ENCODE results near the gene F8.
A peak's percentile ranks its signal among the peaks of the same experiment; 100 is the strongest.
"Not testable (repeated sequence)": the region's sequence is repeated elsewhere in the genome, so short reads cannot be mapped to it uniquely, and the experiment has no call there.

F8 gene

DNA sequence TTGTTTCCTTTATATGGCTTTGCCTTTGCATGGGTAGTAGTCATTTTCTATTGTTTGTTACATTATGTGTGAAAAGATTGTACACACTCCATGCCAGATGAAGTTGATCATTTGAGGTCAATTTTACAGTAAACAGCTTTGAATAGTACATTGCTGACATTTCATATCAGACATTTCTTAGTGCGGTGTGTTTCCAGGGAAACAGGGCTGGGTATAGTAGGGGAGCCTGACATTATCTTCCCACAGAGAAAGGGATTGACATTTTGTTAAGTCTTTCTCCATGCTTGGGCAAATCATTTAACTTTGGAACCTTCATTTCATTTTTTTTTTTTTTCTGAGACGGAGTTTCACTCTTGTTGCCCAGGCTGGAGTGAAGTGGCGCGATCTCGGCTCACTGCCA is 9.1 kb upstream of the F8 start:
- DNase-seq (ENCODE audit: low read depth in 2 of 2): no peak

DNA sequence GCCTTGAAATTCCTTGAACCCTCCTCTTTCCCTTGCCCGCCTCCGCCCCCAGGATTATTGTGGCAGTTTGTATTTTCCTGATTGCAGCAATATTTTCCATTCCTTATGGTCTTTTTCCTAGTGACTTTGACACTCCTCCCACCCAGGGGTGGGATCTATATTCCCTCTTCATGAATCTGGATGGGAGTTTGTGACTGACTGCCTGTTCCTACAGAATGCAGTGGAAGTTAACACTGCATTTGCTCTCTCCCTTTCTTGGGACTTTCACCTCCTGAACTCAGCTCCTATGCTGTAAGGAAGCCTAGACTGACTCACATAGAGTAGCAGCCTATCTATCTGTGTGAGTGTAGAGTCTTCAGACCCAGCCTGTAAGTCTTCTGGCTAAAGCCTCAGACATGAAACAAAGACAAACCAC is 6.4 kb upstream of the F8 start:
- DNase-seq (ENCODE audit: low read depth in 2 of 2): no peak

GRCh38 chrX:155028129-155028528 is 5.6 kb upstream of the F8 start:
- DNase-seq (ENCODE audit: low read depth in 2 of 2): no peak

GRCh38 chrX:155027509-155028066 is 5.1 kb upstream of the F8 start:
- DNase-seq (ENCODE audit: low read depth in 2 of 2): no peak

DNA sequence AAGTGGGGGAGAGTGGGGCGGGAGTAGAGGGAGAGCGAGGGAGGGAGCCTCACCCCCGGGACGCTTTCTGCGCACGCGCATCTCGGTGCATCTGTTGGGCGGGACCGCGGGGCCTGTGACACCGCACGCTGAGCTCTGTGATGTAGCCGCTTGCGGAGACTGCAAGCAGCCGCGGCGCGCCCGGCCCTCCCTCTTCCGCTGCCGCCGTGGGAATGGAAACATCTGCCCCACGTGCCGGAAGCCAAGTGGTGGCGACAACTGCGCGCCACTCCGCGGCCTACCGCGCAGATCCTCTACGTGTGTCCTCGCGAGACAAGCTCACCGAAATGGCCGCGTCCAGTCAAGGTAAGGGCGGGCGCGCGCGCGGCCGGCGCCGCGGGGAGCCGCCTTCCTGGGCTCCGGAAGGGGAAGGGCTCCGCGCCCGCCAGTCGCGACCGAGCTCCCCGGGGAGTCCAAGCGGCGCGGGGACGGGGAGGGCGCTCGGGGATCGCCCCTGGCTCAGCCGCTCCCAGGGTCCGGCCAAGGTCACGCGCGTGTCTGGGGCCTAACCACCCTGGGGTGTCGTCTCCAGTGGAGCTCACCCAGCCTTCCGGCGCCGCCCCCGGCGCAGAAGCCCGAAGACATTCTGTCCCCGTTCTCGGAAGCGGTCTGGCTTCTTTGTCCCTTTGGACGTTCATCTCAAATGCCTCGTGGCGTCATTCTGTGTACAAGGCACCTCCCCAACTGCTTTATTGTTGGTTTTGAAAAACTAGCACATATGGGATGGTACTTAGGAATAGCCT is 4.4 kb upstream of the F8 start, which contains the start of gene FUNDC2:
TSS of gene FUNDC2 (plus strand) at position 118 of the 782 bp plus-strand sequence. CDS start at position 213, 95 bp downstream.
- DNase-seq (ENCODE audit: low read depth in 2 of 2): peak; percentile 82 to 86

DNA sequence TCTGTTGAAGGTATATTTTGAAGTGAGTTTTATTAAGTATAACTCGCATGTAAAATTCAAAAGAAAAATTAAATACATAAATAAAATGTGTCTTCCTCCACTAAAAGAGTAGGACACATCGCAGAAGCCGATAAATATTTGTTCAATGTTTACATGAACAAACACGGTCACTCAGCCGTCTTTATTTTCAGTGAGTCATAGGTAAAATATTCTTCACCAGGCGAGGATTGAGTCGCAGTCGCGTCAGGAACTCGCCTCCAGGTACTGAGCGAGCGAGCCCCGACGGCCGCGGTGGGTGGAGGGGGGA is 3.9 kb upstream of the F8 start:
- no peak for DNase-seq (ENCODE audit: low read depth in 2 of 2)

GRCh38 chrX:155023907-155024833 is 1.6 kb upstream of the F8 start:
- DNase-seq (ENCODE audit: low read depth in 2 of 2): no peak

GRCh38 chrX:155020591-155020990 is 1.9 kb downstream of the F8 start:
- no peak for DNase-seq (ENCODE audit: low read depth in 2 of 2)

- DNase-seq (ENCODE audit: low read depth in 2 of 2): no peak
Observed at GRCh38 chrX:155009994-155010472, 12.5 kb downstream of the F8 start.

DNA sequence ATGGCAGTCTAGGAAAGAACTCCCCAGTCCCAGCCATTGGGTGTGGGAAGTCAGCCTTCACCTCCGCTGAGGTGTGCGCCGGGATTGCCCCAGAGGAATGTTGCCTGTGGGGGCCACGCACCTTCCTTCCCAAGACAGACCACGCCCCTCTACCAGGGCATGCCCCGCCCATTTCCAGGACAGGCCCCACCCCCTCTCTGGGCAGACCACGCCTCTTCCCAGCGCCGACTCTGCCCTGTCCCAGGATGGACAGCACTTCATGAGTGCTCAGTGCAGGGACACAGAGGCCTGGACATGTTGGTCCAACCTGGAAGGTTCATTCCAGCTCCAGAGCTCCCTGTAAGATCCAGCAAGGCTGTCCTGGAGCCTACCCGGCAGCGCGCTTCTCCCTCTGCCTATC is 13.9 kb downstream of the F8 start:
- DNase-seq (ENCODE audit: low read depth in 2 of 2): not testable (repeated sequence)

- DNase-seq (ENCODE audit: low read depth in 2 of 2): not testable (repeated sequence)
Observed at GRCh38 chrX:155006913-155007671, 15.4 kb downstream of the F8 start.

- not testable (repeated sequence) for DNase-seq (ENCODE audit: low read depth in 2 of 2)
Observed at GRCh38 chrX:155006379-155006778, 16.1 kb downstream of the F8 start.

GRCh38 chrX:155005190-155005589 is 17.3 kb downstream of the F8 start:
- DNase-seq (ENCODE audit: low read depth in 2 of 2): no peak

GRCh38 chrX:155001873-155002272 is 20.6 kb downstream of the F8 start:
- DNase-seq (ENCODE audit: low read depth in 2 of 2): no peak

GRCh38 chrX:155000841-155001240 is 21.7 kb downstream of the F8 start:
- DNase-seq (ENCODE audit: low read depth in 2 of 2): no peak

- no peak for DNase-seq (ENCODE audit: low read depth in 2 of 2)
Observed at GRCh38 chrX:154998204-154998880, 24.2 kb downstream of the F8 start.

- no peak for DNase-seq (ENCODE audit: low read depth in 2 of 2)
Observed at GRCh38 chrX:154991476-154991875, 31.0 kb downstream of the F8 start.

DNA sequence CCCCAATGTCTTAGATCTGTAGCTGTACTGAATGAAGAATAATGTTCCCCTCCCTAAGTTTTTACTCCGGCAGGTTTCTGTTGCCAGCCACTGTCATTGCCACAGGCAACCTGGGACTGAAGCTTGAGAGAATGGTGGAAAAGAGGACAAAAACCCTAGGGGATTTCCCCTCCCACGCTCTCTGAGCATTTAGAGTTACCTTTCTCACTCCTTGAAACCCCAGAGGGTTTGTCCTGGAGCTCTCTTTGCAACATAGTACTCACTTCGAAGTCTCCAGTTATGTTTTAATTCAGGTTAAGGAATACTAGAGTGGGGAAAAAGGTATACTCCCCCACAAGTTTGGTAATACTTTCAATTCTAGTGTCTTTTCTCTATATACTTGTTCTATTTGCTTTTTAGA is 31.5 kb downstream of the F8 start:
- peak in 1 of 2 experiments; percentile 11 for DNase-seq (ENCODE audit: low read depth in 2 of 2)

- DNase-seq (ENCODE audit: low read depth in 2 of 2): peak in 1 of 2 experiments; percentile 3
Observed at GRCh38 chrX:154990496-154990895, 32.0 kb downstream of the F8 start.

GRCh38 chrX:154988719-154989118 is 33.8 kb downstream of the F8 start:
- no peak for DNase-seq (ENCODE audit: low read depth in 2 of 2)

DNA sequence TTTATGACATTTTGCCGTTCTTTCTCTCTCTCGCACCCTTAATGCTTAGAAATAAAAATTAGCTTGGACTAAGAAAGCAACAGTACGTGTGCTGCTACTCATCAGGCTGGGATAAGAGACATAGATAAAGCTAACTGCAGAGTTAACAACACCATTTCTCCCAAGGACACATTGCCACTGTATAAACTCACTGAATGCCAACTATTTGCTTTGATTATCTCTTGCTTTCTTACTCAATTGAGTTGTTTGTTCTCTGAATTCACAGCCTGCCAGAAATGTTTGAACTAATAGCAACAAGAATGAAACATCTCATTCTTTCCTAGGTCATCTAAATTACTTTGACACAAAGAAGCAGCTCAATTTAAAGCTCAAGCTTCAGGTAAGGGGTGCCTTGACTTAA is 34.6 kb downstream of the F8 start:
- DNase-seq (ENCODE audit: low read depth in 2 of 2): no peak
